ENCODE data around the gene HHLA2. TPM values are rescaled to one million over a fixed set of nuclear protein-coding genes. Genes with fewer than 3 reads are reported as not detected.

Gene HHLA2
- total and polyA plus RNA-seq, 2 of the 8 experiments (the other 6 are each of a cell fraction or from before 2014, with no cell fraction given) = not detected

DNA sequence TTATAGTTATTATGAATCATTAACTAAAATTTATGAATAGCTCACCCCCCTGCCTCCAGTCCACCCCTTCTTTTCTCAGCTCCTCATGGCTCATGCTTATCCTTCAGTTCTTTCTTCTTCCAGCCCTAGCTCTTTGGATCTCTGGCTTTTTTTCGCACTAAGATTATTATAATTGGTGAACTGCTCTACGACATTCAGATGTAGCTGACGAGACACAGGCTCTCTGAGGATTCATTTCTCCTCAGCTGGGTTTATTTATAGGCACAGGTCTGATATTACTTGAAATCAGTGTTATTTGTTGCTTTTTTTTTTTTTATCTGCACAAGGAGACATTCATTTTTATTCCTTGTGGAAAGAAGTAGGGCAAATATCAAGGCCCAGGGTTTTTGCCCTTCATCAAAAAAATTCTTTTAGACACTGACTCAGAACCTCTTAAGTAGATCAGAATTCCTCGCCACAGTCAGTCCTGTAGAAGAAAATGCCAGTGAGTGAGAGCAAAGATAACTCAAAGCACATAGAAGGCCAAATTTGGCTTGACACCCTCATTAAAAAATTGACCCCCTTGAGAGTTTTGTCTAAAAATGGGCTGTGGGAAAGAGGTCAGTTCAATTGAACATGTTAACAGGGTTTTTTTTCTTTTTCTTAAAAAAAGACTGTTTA, 107.5 kb downstream of the HHLA2 start:
- no peak overlapping the region for H4K5ac ChIP-seq (ENCODE audit: insufficient read length, low read depth, low read length)
- H2BK120ac ChIP-seq (replicated peaks; ENCODE audit: low read depth, low read length) = no peak overlapping the region
- H3K4me1 ChIP-seq (replicated peaks in 1 of 4; ENCODE audit: control insufficient read depth in 3 of 4, insufficient read depth in 4 of 4, low read length in 3 of 4) = peaks cover 0 to 1% (median 0%) of the 10 kb centered on the region in 4 experiments; a peak in 1 of 7 replicates
- no peak overlapping the region for H3K4ac ChIP-seq (replicated peaks; ENCODE audit: insufficient read length, low read depth, low read length)
- DNase-seq (ENCODE audit: low read depth in 1 of 2, low spot score in 2 of 2) (no peak), FAIRE-seq (no peak)
- H2AFZ ChIP-seq (ENCODE audit: low read length) = no peak overlapping the region
- no peaks in the 10 kb centered on the region for H3K23me2 ChIP-seq (ENCODE audit: low read depth, low read length)
- H3K36me3 ChIP-seq (ENCODE audit: control insufficient read depth in 2 of 4, insufficient read depth in 4 of 4, low read length in 3 of 4) = no peaks in the 10 kb centered on the region
- no peak overlapping the region for H2AK5ac ChIP-seq (ENCODE audit: low read depth, low read length)
- POLR2A ChIA-PET (ENCODE audit: partially characterized antibody) = no interaction called here
- no peak overlapping the region for H2BK15ac ChIP-seq (ENCODE audit: low read length)
- no peak overlapping the region for H2BK20ac ChIP-seq (ENCODE audit: low read length)
- no peak overlapping the region for H3K27ac ChIP-seq (ENCODE audit: low read depth, low read length)
- 86% methylated on average over 4 of the region's 4 CpGs; no CpG with 5 or more reads in 1 of the 2 experiments for WGBS, 2 experiments (ENCODE audit: extremely low coverage in 1 of 2, insufficient coverage in 1 of 2, insufficient read length in 1 of 2, insufficient replicate concordance in 2 of 2, low coverage in 1 of 2, low lambda C conversion rate in 2 of 2, missing lambda C conversion rate in 1 of 2)
- CTCF ChIA-PET (ENCODE audit: partially characterized antibody) = interaction anchor here (0.5 to 1.2 kb wide), 4 partner anchors 122 to 1173 kb away, joined by 3 read pairs; no protein-coding TSS in a partner anchor
- TF ChIP-seq, protein P1, sequence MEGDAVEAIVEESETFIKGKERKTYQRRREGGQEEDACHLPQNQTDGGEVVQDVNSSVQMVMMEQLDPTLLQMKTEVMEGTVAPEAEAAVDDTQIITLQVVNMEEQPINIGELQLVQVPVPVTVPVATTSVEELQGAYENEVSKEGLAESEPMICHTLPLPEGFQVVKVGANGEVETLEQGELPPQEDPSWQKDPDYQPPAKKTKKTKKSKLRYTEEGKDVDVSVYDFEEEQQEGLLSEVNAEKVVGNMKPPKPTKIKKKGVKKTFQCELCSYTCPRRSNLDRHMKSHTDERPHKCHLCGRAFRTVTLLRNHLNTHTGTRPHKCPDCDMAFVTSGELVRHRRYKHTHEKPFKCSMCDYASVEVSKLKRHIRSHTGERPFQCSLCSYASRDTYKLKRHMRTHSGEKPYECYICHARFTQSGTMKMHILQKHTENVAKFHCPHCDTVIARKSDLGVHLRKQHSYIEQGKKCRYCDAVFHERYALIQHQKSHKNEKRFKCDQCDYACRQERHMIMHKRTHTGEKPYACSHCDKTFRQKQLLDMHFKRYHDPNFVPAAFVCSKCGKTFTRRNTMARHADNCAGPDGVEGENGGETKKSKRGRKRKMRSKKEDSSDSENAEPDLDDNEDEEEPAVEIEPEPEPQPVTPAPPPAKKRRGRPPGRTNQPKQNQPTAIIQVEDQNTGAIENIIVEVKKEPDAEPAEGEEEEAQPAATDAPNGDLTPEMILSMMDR (IDR thresholded peaks at IDR 0.05; ENCODE audit: control extremely low read depth in 1 of 3, insufficient read depth in 1 of 3, low read depth in 1 of 3, low read length in 3 of 3) = no peak
- TF ChIP-seq POU5F1 (IDR thresholded peaks at IDR 0.05; ENCODE audit: low read depth, low read length) (no peak), POLR2AphosphoS5 (IDR thresholded peaks at IDR 0.05; ENCODE audit: low read depth, low read length) (no peak), SAP30 (IDR thresholded peaks at IDR 0.05; ENCODE audit: insufficient read depth, insufficient replicate concordance, low read length) (no peak), KDM1A (IDR thresholded peaks at IDR 0.05; ENCODE audit: borderline replicate concordance, low read length) (no peak), TAF1 (IDR thresholded peaks at IDR 0.05; ENCODE audit: low read depth, low read length) (no peak)
- TF ChIP-seq, protein P2, sequence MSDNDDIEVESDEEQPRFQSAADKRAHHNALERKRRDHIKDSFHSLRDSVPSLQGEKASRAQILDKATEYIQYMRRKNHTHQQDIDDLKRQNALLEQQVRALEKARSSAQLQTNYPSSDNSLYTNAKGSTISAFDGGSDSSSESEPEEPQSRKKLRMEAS (IDR thresholded peaks at IDR 0.05) = no peak
- TF ChIP-seq, protein P3, sequence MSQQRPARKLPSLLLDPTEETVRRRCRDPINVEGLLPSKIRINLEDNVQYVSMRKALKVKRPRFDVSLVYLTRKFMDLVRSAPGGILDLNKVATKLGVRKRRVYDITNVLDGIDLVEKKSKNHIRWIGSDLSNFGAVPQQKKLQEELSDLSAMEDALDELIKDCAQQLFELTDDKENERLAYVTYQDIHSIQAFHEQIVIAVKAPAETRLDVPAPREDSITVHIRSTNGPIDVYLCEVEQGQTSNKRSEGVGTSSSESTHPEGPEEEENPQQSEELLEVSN (IDR thresholded peaks at IDR 0.05) = no peak
- no peak overlapping the region for H2BK12ac ChIP-seq (ENCODE audit: low read depth, low read length)
- H3K18ac ChIP-seq (ENCODE audit: extremely low read depth, low read length) = no peak overlapping the region
- no peak overlapping the region for H4K8ac ChIP-seq (ENCODE audit: extremely low read depth, insufficient read depth, low read length)
- no peak overlapping the region for H3K4me2 ChIP-seq (ENCODE audit: insufficient read depth in 1 of 2, low read depth in 2 of 2, low read length in 2 of 2)
- no peak overlapping the region for H3K9ac ChIP-seq (replicated peaks in 1 of 4; ENCODE audit: extremely low read depth in 1 of 4, low read depth in 3 of 4, low read length in 3 of 4)
- H4K91ac ChIP-seq (replicated peaks; ENCODE audit: insufficient read length, low read length) = no peak overlapping the region
- no peak overlapping the region for H2BK5ac ChIP-seq (ENCODE audit: low read depth, low read length)
- no peaks in the 10 kb centered on the region for H3K79me1 ChIP-seq (ENCODE audit: low read depth, low read length)
- H3K27me3 ChIP-seq (replicated peaks in 1 of 4; ENCODE audit: control insufficient read depth in 3 of 4, extremely low read depth in 1 of 4, insufficient read depth in 3 of 4, low read length in 3 of 4) = no peaks in the 10 kb centered on the region
- H3K14ac ChIP-seq (ENCODE audit: insufficient read length) = no peak overlapping the region
- H3K79me2 ChIP-seq (ENCODE audit: control insufficient read depth in 1 of 2, insufficient read depth in 2 of 2, low read length in 2 of 2) = no peaks in the 10 kb centered on the region
- H3K9me3 ChIP-seq (ENCODE audit: insufficient read depth in 2 of 2, low read depth in 1 of 2, low read length in 1 of 2) = no peaks in the 10 kb centered on the region
- no peaks in the 10 kb centered on the region for H4K20me1 ChIP-seq (replicated peaks in 1 of 2; ENCODE audit: control insufficient read depth in 1 of 2, insufficient read depth in 2 of 2, low read length in 2 of 2)
- no peak overlapping the region for H3K4me3 ChIP-seq (ENCODE audit: extremely low read depth in 1 of 4, insufficient read depth in 2 of 4, low read depth in 3 of 4, low read length in 4 of 4)
- H3K23ac ChIP-seq (ENCODE audit: insufficient read length) = no peak overlapping the region
- no peak overlapping the region for H3K56ac ChIP-seq (replicated peaks; ENCODE audit: insufficient read length, low read depth, low read length)
